GM19463 (cell line): ENCODE data around the gene CALR.
"Not testable (repeated sequence)": the region's sequence is repeated elsewhere in the genome, so short reads cannot be mapped to it uniquely, and the experiment has no call there.

Experiments used
- ATAC-seq: cut with Tn5 transposase; IDR thresholded peaks from one replicate; pipeline ENCODE4 v1.9.1; 2021; ENCODE audit warnings: mild to moderate bottlenecking, moderate library complexity; ENCODE audit not compliant: unreplicated experiment

CALR gene

DNA sequence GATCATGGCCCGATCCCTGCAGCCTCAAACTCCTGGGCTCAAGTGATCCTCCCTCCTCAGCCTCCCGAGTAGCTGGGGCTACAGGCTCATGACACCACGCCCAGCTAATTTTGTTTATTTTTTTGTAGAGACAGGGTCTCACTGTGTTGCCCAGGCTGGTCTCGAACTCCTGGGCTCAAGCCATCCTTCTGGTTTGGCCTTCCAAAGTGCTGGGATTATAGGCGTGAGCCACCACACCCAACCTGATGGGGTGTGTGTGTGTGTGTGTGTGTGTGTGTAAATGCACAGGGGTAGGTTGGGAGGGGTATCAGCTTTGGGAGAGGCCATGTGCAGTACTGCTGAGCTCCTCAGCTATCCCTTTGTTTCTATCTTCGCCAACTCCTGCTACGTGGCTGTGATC, 37.7 kb downstream of the CALR start:
- not testable (repeated sequence) for ATAC-seq

GRCh38 chr19:12979974-12980373, 41.6 kb downstream of the CALR start:
- no peak for ATAC-seq

- ATAC-seq: no peak
These were observed 44.2 kb downstream of the CALR start for GRCh38 chr19:12982648-12983047.

DNA sequence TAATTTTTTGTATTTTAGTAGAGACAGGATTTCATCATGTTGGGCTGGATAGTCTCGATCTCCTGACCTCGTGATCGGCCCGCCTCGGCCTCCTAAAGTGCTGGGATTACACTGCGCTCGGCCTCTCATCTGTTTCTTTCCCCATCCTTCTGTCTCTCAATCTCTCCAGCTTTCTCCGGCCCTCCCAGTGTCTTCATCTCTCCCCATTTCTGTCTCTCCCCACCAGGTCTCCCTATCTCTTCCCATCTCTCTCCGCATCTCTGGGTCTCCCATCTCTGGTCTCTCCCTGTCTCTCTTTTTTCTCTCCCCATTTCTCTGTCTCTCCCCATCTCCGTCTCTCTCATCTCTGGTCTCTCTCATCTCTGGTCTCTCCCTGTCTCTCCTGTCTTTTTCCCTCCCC, 44.7 kb downstream of the CALR start:
- ATAC-seq: no peak

DNA sequence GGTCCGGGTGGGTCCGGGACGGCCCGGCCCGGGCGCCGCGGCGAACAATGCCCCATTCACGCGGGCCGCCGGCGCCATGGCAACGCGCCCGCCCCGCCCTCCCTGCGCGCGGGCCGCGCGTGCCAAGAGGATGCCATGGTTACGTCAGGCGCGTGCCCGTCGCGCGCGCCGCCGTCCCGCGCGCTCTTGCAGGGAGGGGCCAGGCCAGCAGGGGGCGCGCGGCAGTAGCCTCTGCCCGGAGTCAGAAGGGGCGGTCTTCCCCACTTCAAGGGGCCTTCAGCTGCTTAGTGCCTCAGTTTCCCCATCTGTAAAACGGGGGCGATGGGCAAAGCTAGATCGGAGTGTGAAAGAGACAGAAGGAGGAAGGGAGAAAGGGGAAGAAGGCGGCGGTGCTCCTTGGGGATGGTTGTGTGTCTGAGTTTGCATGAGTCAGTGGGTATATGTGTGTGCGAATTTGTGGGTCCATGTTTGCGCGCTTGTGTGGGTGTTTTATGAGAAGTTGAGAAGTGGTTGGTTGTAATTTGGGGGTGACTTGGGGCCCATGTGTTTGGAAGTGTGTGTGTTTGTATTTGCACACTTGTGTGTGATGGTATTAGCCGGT, 45.2 kb downstream of the CALR start:
- ATAC-seq: no peak

GRCh38 chr19:12984143-12984627, 45.8 kb downstream of the CALR start:
- ATAC-seq: no peak

GRCh38 chr19:12984683-12985048, 46.3 kb downstream of the CALR start:
- no peak for ATAC-seq

DNA sequence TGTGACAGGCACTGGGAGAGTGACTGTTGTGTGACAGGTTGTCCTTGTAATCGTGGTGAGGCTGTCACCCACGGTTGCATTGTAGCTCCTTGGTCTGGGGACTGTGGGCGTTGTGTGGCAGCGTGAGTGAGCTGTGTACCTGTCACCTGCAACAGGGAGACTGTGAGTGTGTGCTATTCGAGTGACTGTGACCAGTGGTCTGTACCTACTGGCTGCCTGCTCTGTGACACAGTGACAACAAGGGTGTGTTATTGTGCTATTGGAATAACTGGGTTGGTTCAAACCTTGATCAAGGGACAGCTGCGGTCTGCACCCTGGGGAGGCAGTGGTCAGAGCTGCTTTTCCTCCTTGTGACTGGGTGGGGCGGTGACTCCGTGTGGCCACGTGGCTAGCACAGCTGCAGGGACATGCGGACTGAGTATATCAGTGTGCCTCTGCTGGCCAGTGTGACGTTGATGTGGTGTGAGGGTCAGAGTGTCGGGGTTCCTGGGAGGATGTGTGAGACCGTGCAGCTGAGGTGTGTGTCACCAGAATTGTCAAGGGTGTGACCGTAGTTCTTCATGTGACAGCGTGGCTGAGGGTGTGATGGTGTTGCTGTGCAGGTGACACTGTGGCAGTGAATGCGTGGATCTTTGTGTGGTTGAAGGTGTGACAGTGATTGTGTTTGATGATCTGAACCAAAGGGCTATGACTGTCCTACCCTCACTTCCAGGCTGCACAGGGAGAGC, 46.8 kb downstream of the CALR start:
- ATAC-seq: no peak

- ATAC-seq: no peak
These were observed 48.3 kb downstream of the CALR start for GRCh38 chr19:12986726-12987125.

DNA sequence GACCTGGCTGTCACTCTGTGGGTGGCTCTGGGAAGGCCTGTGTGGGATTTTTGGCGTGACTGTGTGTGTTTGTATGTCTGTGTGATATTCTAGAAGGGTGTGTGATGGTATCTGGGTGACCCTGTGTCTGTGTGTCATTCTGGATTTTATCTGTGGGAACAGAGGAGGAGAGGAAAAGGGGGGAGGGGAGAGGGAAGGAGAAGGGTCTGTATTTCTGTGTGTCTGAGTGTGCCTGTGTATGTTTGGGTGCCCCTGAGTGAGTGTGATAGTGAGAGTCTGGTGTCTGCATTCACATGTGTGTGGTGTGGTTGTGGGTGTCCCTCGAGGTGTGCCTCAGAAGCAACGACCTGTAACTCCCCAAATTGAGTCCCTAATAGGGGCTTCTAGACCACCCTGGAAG, 48.8 kb downstream of the CALR start:
- ATAC-seq: no peak

GRCh38 chr19:12987781-12988180, 49.4 kb downstream of the CALR start:
- no peak for ATAC-seq

GRCh38 chr19:12990431-12990830, 52.0 kb downstream of the CALR start:
- ATAC-seq: no peak

DNA sequence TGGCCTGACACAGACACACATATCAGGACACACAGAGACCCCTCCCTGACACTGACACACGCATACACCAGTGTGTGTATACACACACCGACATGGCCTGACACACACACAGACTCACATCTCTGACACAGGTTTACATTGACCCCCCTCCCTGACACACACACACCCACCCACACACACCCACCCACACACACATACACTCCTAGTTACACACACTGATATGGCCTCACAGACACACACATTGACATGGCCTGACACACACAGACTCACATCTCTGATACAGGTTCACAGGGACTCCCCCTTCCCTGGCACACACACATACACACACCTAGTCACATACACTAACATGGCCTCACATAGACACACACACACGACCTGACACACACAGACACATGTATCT, 52.4 kb downstream of the CALR start:
- ATAC-seq: no peak

GRCh38 chr19:12991296-12991695, 52.9 kb downstream of the CALR start:
- ATAC-seq: no peak

- no peak for ATAC-seq
These were observed 54.3 kb downstream of the CALR start for GRCh38 chr19:12992729-12993128.

DNA sequence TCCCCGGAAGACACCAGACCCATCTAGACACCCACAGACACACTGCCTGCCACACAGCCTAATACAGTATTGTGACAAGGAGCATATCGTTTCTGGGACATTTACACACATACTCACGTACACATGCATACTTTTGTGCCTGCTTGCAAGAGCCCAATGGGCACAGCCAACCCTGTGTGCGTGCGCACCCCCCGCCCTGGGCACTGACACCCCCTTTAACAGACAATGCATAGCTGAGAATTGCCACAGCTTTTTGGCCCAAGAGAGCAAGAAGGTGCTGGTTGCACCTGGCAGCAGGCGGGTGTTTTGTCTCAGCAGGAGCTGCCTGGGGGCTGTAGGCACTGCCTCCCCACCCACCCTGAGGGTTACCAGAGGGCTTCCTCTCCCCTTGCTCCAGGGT, 55.2 kb downstream of the CALR start:
- no peak for ATAC-seq
